ENCODE data around the gene ANKMY2.
"Not testable (repeated sequence)": the region's sequence is repeated elsewhere in the genome, so short reads cannot be mapped to it uniquely, and the experiment has no call there.

ANKMY2 gene
- total RNA-seq = 21.9 to 31.5 (median 27.8) reads per million in 4 experiments

DNA sequence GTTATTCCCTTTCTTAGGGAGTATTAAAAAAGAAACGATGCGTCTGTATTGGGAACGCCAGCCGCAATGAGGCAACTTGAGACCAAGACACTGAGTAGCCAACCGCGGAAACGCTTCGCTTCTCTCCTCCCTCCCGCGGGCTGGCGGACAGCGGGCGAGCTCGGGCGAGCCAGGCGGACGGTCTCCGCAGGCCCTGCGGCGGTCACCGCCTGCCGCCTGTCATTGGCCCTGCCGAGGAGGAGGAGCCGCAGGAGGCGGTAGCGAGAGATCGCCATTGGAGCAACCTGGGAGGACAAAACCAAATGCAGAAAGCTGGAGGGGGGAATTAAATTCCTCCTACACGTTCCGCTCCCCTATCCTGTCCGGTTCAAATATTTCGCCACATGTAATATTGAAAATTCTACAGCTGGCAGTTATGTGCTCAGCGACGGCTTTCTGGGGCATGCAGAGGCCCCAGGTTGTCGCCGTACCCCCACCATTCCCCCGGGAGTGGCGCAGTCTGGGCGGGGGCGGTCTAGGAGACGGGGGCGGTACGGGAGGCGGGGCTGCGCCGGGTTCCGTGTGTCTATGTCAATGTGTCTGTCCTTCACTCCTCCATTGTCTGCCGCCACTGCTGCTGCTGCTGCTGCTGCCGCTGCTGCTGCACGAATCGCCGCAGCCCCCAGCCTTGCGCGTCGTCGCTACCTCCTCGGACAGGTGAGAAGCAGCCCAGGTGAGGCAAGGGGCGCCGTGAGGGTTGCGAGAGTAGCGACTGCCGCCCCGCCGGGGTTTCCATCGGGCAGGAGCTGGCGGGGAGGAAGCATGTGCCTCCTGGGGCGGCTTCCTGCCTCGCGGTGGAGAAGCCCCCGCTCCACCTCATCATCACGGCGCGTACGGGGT is at the start of gene ANKMY2, which contains the start of gene BZW2:
Gene ANKMY2, minus strand, starts transcription at position 162 of the 879 bp plus-strand sequence. CDS start 181 bp downstream, outside the sequence.
Gene BZW2, plus strand, starts transcription at position 589 of the 879 bp plus-strand sequence. CDS start 19,263 bp downstream, outside the sequence.
- DNase-seq = peak; percentile 81

DNA sequence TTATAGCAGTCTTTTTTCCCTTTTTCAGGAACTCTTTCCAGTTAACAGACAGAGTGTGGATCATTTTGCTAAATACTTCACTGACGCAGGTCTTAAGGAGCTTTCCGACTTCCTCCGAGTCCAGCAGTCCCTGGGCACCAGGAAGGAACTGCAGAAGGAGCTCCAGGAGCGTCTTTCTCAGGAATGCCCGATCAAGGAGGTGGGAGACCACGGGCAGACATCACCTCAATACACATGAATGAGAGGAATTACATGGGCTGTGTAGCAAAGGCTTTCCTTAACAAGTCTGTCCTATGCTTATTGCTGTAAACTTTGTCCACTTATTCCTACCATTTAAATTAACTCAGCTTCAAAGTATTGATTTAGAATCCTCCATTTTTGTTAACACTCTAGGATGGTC is 49.3 kb upstream of the ANKMY2 start:
- no peak for DNase-seq

- DNase-seq = no peak
These were observed 48.2 kb upstream of the ANKMY2 start for GRCh38 chr7:16693601-16694318.

DNA sequence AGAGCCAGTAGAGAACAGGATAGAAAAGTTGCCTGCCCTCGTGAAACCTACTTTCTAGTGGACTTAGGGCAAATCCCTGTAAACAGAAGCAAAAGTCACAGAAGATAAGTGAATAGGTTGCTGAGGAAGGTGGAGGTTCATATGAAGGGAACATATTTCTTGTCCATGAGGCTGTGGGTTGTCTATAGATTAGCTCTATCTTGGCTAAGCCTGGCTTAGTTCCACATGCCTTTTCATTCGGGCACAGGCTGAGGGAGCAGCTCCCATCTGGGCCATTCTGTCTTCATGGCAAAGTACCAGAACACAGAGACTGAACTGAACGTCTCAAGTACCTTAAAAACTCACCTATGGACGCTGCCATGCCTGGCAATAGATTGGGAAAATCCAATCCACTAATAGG is 45.7 kb upstream of the ANKMY2 start:
- DNase-seq = no peak

GRCh38 chr7:16688249-16688648 is 42.7 kb upstream of the ANKMY2 start:
- no peak for DNase-seq

DNA sequence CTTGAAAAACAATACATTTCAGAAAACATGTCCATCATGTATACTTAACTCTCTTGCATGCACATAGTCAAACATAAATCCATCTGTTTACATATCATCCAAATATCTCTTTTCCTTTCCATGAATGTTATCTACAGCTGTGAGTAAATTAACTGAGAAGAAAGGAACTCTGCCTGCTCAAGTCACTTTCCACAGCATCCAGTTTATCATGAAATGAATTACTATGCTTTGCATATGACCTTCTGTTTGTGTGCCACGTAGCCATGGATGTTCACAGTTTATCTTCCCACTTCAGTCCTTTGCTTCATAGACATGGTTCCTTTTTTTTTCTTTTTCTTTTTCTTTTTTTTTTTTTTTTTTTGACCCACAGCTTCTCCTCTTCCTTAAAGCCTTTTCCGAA is 40.0 kb upstream of the ANKMY2 start:
- no peak for DNase-seq

DNA sequence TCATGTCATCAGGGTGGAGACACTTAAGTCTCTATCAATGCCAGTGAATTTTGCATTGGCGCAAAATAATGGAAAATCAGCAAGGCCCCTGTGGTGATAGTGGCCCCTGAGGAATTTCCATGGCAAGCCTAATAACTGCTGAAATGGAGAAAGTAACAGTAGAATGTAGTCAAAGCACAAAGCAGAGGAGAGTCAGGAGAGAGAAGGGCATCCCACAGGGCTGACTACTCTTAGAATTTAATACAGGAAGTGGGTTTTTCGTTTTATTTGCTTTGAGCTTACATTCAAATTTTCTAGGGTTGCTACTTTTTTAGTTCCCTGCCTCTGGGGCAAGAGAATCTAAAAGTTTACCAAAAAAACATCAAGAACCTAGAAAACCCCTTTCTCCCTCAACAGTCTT is 39.4 kb upstream of the ANKMY2 start:
- DNase-seq = no peak

GRCh38 chr7:16678645-16679566 is 33.4 kb upstream of the ANKMY2 start:
- DNase-seq = not testable (repeated sequence)

DNA sequence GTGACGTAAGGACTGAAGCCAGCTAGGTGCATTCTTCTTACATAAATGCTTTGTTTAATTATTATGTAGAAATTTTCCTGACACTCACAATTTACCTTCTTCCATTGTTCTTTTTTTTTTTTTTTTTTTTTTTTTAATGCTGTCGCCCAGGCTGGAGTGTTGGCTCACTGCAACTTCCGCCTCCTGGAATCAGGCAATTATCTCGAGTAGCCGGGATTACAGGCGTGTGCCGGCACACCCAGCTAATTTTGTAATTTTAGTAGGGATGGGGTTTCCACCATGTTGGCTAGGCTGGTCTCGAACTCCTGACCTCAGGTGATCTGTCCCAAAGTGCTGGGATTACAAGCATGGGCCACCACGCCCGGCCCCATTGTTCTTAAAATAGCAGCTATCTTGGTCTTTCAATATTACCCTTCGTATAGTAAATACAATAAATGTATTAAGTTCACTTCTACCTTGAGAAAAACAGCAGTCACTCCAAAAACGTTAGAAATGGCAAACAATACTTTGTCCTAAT is 32.5 kb upstream of the ANKMY2 start:
- DNase-seq = no peak

DNA sequence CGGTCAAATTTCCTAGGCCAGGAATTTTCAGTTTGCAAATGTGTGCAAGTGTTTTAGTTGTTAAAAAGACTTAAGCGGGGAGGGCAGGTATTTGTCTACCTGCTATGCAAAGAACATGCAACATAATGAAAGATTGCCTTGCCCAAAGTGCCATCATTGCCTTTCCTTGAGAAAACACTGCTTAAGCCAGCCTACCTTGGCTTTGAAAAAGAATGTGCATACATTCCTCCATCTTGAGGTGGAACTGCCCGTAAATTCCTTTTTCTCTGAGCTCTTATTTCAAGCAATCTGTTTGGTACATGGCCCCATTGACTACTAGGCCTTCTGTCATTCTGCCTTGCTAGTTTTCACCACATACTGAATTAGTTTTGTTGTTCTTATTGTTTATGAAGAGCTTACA is 29.7 kb upstream of the ANKMY2 start:
- DNase-seq = no peak

DNA sequence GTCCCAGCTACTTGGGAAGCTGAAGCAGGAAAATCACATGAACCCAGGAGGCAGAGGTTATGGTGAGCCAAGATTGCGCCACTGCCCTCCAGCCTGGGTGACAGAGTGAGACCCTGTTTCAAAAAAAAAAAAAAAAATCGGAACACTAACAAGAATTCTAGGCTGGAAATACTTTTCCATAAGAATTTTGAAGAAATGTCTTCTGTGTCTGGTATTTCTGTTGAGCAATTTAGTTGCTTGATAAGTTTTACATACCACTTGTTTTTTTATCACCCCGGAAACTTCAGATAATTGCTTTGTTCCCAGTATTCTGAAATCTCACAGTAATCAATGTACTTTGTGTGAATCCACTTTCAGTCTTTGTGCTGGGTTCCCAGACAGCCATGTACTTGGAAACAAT is 26.3 kb upstream of the ANKMY2 start:
- no peak for DNase-seq

GRCh38 chr7:16670731-16671344 is 25.3 kb upstream of the ANKMY2 start:
- no peak for DNase-seq

GRCh38 chr7:16670021-16670420 is 24.5 kb upstream of the ANKMY2 start:
- no peak for DNase-seq

GRCh38 chr7:16669581-16669980 is 24.0 kb upstream of the ANKMY2 start:
- DNase-seq = no peak

DNA sequence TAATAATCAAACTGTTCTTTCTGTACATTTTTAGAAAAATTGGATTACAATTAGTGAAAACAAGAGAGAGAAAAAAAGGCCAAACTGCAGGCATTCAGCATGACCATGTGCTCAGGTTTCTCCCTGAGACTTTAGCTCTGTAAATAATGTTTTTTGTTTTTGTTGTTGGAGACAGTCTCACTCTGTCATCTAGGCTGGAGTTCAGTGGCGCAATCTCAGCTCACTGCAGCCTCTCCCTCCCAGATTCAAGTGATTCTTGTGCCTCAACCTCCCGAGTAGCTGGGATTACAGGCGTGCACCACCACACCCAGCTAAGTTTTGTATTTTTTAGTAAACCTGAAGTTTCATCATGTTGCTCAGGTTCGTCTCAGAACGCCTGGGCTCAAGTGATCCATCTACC is 23.4 kb upstream of the ANKMY2 start:
- DNase-seq = no peak

- DNase-seq = no peak
These were observed 22.7 kb upstream of the ANKMY2 start for GRCh38 chr7:16668049-16668858.

- no peak for DNase-seq
These were observed 21.8 kb upstream of the ANKMY2 start for GRCh38 chr7:16667355-16667754.

- DNase-seq = no peak
These were observed 16.4 kb upstream of the ANKMY2 start for GRCh38 chr7:16661924-16662323.

DNA sequence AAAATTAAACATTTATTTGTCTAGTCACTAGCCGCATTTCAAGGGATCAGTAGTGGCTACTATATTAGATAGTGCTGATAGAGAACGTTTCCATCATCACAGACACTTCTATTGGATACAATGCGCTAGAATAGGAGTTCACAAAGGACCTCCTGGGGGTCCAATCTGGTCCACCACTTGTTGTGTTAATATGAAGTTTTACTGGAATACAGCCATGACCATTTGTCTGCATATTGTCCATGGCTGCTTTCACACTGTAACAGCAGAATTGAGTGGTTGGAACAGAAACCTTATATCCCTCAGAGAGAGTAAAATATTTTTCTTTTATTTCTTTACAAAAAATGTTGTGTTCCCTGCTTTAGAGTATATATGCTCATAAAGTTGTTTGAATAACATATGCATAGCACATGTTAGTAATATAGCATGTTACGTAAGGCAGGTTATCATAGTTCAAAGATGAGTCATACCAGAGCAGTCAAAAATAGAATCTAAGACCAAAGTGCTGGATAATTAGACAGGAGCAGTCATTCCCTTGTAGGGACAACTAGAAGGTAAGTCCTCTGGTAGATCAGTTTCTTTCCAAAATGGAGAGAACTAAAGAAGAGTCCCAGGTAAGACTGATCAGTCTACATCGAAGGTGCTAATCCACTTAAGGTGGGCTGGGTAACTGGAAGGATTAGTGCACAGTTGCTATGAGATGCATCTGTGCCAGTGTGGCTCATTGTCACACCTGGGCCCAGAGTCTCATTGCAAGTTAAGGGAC is 15.3 kb upstream of the ANKMY2 start:
- no peak for DNase-seq

GRCh38 chr7:16659854-16660497 is 14.4 kb upstream of the ANKMY2 start:
- DNase-seq = not testable (repeated sequence)

Measured in effector CD8-positive, alpha-beta T cell (primary cell).